Measurements from ENCODE around the gene UNC50. TPM values are rescaled to one million over a fixed set of nuclear protein-coding genes. Genes with fewer than 3 reads are reported as not detected.
A peak's percentile ranks its signal among the peaks of the same experiment; 100 is the strongest.

The UNC50 gene
- total RNA-seq, 1 donor from 2014 or later = 49.4 TPM

GRCh38 chr2:98583816-98584618, 24.4 kb upstream of the UNC50 start:
- Mint-ChIP-seq H3K36me3 (peaks cover 5% of the 10 kb centered on the region), H3K4me3 (no peak overlapping the region), H3K27ac (peak overlapping the region; percentile 39), H3K9me3 (no peaks in the 10 kb centered on the region), H3K27me3 (no peaks in the 10 kb centered on the region), H3K4me1 (ENCODE audit: unreplicated experiment) (peaks cover 8% of the 10 kb centered on the region)
- no peak for DNase-seq (ENCODE audit: extremely low spot score, unreplicated experiment)
- TF ChIP-seq CTCF (conservative IDR thresholded peaks at IDR 0.05) = no peak

DNA sequence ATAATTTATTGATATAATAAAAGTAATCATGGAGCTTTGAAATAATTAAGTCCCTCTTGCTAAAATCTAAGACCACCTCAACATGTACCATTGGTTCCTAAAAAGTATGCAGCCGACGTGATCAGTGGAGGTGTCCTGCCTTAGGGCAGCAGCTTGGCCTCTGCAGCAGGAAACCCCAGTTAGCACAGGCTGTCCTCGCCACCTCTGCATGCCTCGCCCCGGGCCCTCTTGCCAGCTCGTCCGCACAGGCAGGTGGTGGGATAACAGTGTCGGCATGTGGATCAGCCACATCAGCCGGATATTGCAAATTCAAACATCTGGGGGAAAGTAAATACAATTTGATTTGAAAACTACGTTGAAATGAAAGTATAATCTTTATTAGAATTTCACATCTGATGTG, 23.0 kb upstream of the UNC50 start:
- Mint-ChIP-seq H3K4me3 (no peak overlapping the region), H3K4me1 (ENCODE audit: unreplicated experiment) (peaks cover 8% of the 10 kb centered on the region), H3K9me3 (no peaks in the 10 kb centered on the region), H3K27ac (no peak overlapping the region), H3K27me3 (no peaks in the 10 kb centered on the region), H3K36me3 (peaks cover 5% of the 10 kb centered on the region)
- no peak for DNase-seq (ENCODE audit: extremely low spot score, unreplicated experiment)
- no peak for TF ChIP-seq CTCF (conservative IDR thresholded peaks at IDR 0.05)

GRCh38 chr2:98586551-98587140, 21.7 kb upstream of the UNC50 start:
- Mint-ChIP-seq H3K4me3 (no peak overlapping the region), H3K36me3 (peaks cover 6% of the 10 kb centered on the region), H3K27me3 (no peaks in the 10 kb centered on the region), H3K9me3 (no peaks in the 10 kb centered on the region), H3K4me1 (ENCODE audit: unreplicated experiment) (peaks cover 8% of the 10 kb centered on the region), H3K27ac (peak overlapping the region; percentile 48)
- TF ChIP-seq CTCF (conservative IDR thresholded peaks at IDR 0.05) = no peak
- DNase-seq (ENCODE audit: extremely low spot score, unreplicated experiment) = no peak

GRCh38 chr2:98588880-98589431, 19.4 kb upstream of the UNC50 start:
- Mint-ChIP-seq H3K27ac (no peak overlapping the region), H3K27me3 (no peaks in the 10 kb centered on the region), H3K9me3 (no peaks in the 10 kb centered on the region), H3K36me3 (peaks cover 15% of the 10 kb centered on the region), H3K4me1 (ENCODE audit: unreplicated experiment) (peaks cover under 1% of the 10 kb centered on the region), H3K4me3 (no peak overlapping the region)
- TF ChIP-seq CTCF (conservative IDR thresholded peaks at IDR 0.05) = no peak
- DNase-seq (ENCODE audit: extremely low spot score, unreplicated experiment) = no peak

- H3K27me3 Mint-ChIP-seq = no peaks in the 10 kb centered on the region
- no peak overlapping the region for H3K4me3 Mint-ChIP-seq
- peaks cover 18% of the 10 kb centered on the region for H3K36me3 Mint-ChIP-seq
- H3K9me3 Mint-ChIP-seq = no peaks in the 10 kb centered on the region
- no peak overlapping the region for H3K27ac Mint-ChIP-seq
- no peak for TF ChIP-seq CTCF (conservative IDR thresholded peaks at IDR 0.05)
- no peak for DNase-seq (ENCODE audit: extremely low spot score, unreplicated experiment)
- H3K4me1 Mint-ChIP-seq (ENCODE audit: unreplicated experiment) = no peaks in the 10 kb centered on the region
Observed at GRCh38 chr2:98589489-98589888, 18.9 kb upstream of the UNC50 start.
